DOHH2 (cell line): ENCODE measurements around the gene DENND5B.

Experiments
- EZH2phosphoT487 ChIP-seq: fragments of 200-600 bp; sonication (generic); IDR thresholded peaks from 2 replicates; pipeline ENCODE4 v1.6.1; 2017; ENCODE audit warnings: borderline replicate concordance, mild to moderate bottlenecking, antibody characterized with exemption, low read length, moderate library complexity, mixed read lengths
- TF ChIP-seq, protein P1 (sequence below): fragments of 200-600 bp; sonication (generic); IDR thresholded peaks from one replicate; pipeline ENCODE4 v1.5.1; 2014; ENCODE audit warnings: antibody characterized with exemption, mild to moderate bottlenecking, low read depth, low read length; ENCODE audit not compliant: poor library complexity, severe bottlenecking

DNA sequence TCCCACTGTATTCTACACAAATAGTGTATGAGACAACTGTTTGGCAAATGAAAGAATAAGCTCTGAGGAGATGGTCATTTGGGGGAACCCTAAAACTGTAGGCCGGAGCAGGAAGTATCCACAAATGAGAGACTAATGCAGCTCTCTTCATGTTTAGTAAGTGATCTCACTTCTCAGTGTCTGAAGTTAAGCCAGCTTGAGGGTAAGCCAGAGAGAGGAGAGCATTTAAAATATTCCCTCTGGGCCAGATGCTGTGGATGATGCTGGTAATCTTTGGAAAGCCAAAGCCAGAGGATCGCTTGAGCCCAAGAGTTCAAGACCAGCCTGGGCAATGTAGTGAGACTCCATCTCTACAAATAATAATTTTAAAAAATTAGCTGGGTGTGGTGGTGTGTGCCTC lies 134.4 kb downstream of the DENND5B start:
- TF ChIP-seq, protein P1, sequence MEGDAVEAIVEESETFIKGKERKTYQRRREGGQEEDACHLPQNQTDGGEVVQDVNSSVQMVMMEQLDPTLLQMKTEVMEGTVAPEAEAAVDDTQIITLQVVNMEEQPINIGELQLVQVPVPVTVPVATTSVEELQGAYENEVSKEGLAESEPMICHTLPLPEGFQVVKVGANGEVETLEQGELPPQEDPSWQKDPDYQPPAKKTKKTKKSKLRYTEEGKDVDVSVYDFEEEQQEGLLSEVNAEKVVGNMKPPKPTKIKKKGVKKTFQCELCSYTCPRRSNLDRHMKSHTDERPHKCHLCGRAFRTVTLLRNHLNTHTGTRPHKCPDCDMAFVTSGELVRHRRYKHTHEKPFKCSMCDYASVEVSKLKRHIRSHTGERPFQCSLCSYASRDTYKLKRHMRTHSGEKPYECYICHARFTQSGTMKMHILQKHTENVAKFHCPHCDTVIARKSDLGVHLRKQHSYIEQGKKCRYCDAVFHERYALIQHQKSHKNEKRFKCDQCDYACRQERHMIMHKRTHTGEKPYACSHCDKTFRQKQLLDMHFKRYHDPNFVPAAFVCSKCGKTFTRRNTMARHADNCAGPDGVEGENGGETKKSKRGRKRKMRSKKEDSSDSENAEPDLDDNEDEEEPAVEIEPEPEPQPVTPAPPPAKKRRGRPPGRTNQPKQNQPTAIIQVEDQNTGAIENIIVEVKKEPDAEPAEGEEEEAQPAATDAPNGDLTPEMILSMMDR, result no peak
- TF ChIP-seq EZH2phosphoT487, result no peak
